Measurements from ENCODE around the gene RASA3.

DNA sequence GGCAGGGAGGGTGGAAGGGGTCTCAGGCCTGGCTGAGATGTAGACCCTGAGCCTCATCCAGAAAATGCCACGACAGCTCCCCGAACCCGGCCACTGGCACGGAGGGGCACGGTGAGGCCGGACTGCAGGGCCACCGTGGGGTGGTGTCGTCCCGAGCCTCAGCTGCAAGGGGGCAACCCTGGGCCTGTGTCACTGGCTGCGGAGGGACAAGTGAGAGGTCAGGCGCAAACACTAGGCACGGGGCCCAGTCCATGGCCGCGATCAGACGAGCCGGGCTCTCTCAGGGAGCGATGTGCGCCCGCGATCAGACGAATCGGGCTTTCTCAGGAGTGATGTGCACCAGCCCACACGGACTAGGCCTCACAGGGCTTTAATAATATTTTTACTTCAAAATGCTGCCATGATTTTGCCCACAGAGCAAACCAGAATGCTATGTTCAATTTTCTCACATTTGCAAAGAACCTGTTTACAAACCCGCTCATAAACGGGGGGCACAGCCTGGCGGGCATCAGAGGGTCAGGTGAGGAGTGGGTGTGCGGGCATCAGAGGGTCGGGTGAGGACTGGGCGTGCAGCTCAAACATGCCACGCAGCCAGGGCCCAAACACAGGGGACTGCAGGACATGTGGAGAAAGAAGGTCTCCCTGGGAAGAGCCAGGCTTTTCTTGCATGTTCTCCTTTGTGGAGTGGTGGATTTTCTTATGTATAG lies 115.9 kb downstream of the RASA3 start:
- TF ChIP-seq, protein P1, sequence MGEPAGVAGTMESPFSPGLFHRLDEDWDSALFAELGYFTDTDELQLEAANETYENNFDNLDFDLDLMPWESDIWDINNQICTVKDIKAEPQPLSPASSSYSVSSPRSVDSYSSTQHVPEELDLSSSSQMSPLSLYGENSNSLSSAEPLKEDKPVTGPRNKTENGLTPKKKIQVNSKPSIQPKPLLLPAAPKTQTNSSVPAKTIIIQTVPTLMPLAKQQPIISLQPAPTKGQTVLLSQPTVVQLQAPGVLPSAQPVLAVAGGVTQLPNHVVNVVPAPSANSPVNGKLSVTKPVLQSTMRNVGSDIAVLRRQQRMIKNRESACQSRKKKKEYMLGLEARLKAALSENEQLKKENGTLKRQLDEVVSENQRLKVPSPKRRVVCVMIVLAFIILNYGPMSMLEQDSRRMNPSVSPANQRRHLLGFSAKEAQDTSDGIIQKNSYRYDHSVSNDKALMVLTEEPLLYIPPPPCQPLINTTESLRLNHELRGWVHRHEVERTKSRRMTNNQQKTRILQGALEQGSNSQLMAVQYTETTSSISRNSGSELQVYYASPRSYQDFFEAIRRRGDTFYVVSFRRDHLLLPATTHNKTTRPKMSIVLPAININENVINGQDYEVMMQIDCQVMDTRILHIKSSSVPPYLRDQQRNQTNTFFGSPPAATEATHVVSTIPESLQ (CRISPR knock-in tag; IDR thresholded peaks at IDR 0.05): no peak
- TF ChIP-seq, protein P2, sequence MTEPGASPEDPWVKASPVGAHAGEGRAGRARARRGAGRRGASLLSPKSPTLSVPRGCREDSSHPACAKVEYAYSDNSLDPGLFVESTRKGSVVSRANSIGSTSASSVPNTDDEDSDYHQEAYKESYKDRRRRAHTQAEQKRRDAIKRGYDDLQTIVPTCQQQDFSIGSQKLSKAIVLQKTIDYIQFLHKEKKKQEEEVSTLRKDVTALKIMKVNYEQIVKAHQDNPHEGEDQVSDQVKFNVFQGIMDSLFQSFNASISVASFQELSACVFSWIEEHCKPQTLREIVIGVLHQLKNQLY (CRISPR knock-in tag; IDR thresholded peaks at IDR 0.05): no peak
- no peak for TF ChIP-seq ELF4 (CRISPR knock-in tag; IDR thresholded peaks at IDR 0.05; ENCODE audit: low read depth)
- no peak for TF ChIP-seq HMGA2 (CRISPR knock-in tag; IDR thresholded peaks at IDR 0.05)
- no peak for TF ChIP-seq ZNF416 (CRISPR knock-in tag; IDR thresholded peaks at IDR 0.05)
- no peak for TF ChIP-seq TP53 (CRISPR knock-in tag; IDR thresholded peaks at IDR 0.05)
- TF ChIP-seq JAZF1 (CRISPR knock-in tag; IDR thresholded peaks at IDR 0.05): no peak
- TF ChIP-seq, protein P3, sequence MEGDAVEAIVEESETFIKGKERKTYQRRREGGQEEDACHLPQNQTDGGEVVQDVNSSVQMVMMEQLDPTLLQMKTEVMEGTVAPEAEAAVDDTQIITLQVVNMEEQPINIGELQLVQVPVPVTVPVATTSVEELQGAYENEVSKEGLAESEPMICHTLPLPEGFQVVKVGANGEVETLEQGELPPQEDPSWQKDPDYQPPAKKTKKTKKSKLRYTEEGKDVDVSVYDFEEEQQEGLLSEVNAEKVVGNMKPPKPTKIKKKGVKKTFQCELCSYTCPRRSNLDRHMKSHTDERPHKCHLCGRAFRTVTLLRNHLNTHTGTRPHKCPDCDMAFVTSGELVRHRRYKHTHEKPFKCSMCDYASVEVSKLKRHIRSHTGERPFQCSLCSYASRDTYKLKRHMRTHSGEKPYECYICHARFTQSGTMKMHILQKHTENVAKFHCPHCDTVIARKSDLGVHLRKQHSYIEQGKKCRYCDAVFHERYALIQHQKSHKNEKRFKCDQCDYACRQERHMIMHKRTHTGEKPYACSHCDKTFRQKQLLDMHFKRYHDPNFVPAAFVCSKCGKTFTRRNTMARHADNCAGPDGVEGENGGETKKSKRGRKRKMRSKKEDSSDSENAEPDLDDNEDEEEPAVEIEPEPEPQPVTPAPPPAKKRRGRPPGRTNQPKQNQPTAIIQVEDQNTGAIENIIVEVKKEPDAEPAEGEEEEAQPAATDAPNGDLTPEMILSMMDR (IDR thresholded peaks at IDR 0.05): no peak
- TF ChIP-seq ETV6 (CRISPR knock-in tag; IDR thresholded peaks at IDR 0.05): no peak
- TF ChIP-seq USF2 (CRISPR knock-in tag; IDR thresholded peaks at IDR 0.05): no peak
- no peak for TF ChIP-seq NR2C2 (CRISPR knock-in tag; IDR thresholded peaks at IDR 0.05)
